ENCODE measurements around the gene PYM1.
"Not testable (repeated sequence)": the region's sequence is repeated elsewhere in the genome, so short reads cannot be mapped to it uniquely, and the experiment has no call there.

Gene PYM1

GRCh38 chr12:55901881-55902490 lies 25.7 kb downstream of the PYM1 start:
- Mint-ChIP-seq H3K4me3 (no peak overlapping the region), H3K27me3 (no peaks in the 10 kb centered on the region), H3K27ac (peak overlapping the region; percentile 76), H3K9me3 (no peaks in the 10 kb centered on the region), H3K4me1 (peaks cover 18% of the 10 kb centered on the region), H3K36me3 (peaks cover 4% of the 10 kb centered on the region)

- Mint-ChIP-seq H3K4me1 (peaks cover 18% of the 10 kb centered on the region), H3K36me3 (peaks cover 4% of the 10 kb centered on the region), H3K27ac (peak overlapping the region; percentile 44), H3K27me3 (no peaks in the 10 kb centered on the region), H3K4me3 (no peak overlapping the region), H3K9me3 (no peaks in the 10 kb centered on the region)
Observed at GRCh38 chr12:55899082-55899481, 28.6 kb downstream of the PYM1 start.

- Mint-ChIP-seq H3K36me3 (no peaks in the 10 kb centered on the region), H3K27ac (no peak overlapping the region), H3K9me3 (no peaks in the 10 kb centered on the region), H3K4me1 (peaks cover 5% of the 10 kb centered on the region), H3K27me3 (no peaks in the 10 kb centered on the region), H3K4me3 (no peak overlapping the region)
Observed at GRCh38 chr12:55893723-55894122, 34.0 kb downstream of the PYM1 start.

GRCh38 chr12:55891310-55891709 lies 36.4 kb downstream of the PYM1 start:
- Mint-ChIP-seq H3K27ac (no peak overlapping the region), H3K4me3 (no peak overlapping the region), H3K9me3 (no peaks in the 10 kb centered on the region), H3K36me3 (no peaks in the 10 kb centered on the region), H3K27me3 (no peaks in the 10 kb centered on the region), H3K4me1 (no peaks in the 10 kb centered on the region)

- H3K27me3 Mint-ChIP-seq = no peaks in the 10 kb centered on the region
- no peak overlapping the region for H3K27ac Mint-ChIP-seq
- no peak overlapping the region for H3K4me3 Mint-ChIP-seq
- peaks cover 5% of the 10 kb centered on the region for H3K4me1 Mint-ChIP-seq
- H3K9me3 Mint-ChIP-seq = no peaks in the 10 kb centered on the region
- H3K36me3 Mint-ChIP-seq = no peaks in the 10 kb centered on the region
Observed at GRCh38 chr12:55885113-55885512, 42.6 kb downstream of the PYM1 start.

GRCh38 chr12:55877824-55878223 lies 49.9 kb downstream of the PYM1 start:
- peaks cover 9% of the 10 kb centered on the region for H3K9me3 Mint-ChIP-seq
- H3K4me1 Mint-ChIP-seq = peaks cover 5% of the 10 kb centered on the region
- H3K4me3 Mint-ChIP-seq = no peak overlapping the region
- H3K36me3 Mint-ChIP-seq = peaks cover 9% of the 10 kb centered on the region
- H3K27ac Mint-ChIP-seq = no peak overlapping the region
- H3K27me3 Mint-ChIP-seq = no peaks in the 10 kb centered on the region

GRCh38 chr12:55875704-55876467 lies 51.8 kb downstream of the PYM1 start:
- Mint-ChIP-seq H3K27me3 (no peaks in the 10 kb centered on the region), H3K4me3 (no peak overlapping the region), H3K4me1 (peaks cover 6% of the 10 kb centered on the region), H3K27ac (no peak overlapping the region), H3K36me3 (peaks cover 9% of the 10 kb centered on the region), H3K9me3 (peaks cover 9% of the 10 kb centered on the region)

GRCh38 chr12:55874443-55874842 lies 53.3 kb downstream of the PYM1 start:
- H3K27me3 Mint-ChIP-seq = no peaks in the 10 kb centered on the region
- H3K4me1 Mint-ChIP-seq = peaks cover 3% of the 10 kb centered on the region
- H3K4me3 Mint-ChIP-seq = no peak overlapping the region
- peaks cover 9% of the 10 kb centered on the region for H3K36me3 Mint-ChIP-seq
- peaks cover 9% of the 10 kb centered on the region for H3K9me3 Mint-ChIP-seq
- no peak overlapping the region for H3K27ac Mint-ChIP-seq

GRCh38 chr12:55866454-55867004 lies 61.2 kb downstream of the PYM1 start:
- H3K36me3 Mint-ChIP-seq, H3K27ac Mint-ChIP-seq, H3K4me1 Mint-ChIP-seq, H3K4me3 Mint-ChIP-seq, H3K27me3 Mint-ChIP-seq, H3K9me3 Mint-ChIP-seq: not testable (repeated sequence)

- H3K9me3 Mint-ChIP-seq = no peaks in the 10 kb centered on the region
- H3K27me3 Mint-ChIP-seq = no peaks in the 10 kb centered on the region
- H3K36me3 Mint-ChIP-seq = no peaks in the 10 kb centered on the region
- H3K4me3 Mint-ChIP-seq = no peak overlapping the region
- no peak overlapping the region for H3K27ac Mint-ChIP-seq
- H3K4me1 Mint-ChIP-seq = no peaks in the 10 kb centered on the region
Observed at GRCh38 chr12:55865327-55865726, 62.4 kb downstream of the PYM1 start.

- not testable (repeated sequence) for H3K4me1 Mint-ChIP-seq, H3K27me3 Mint-ChIP-seq, H3K36me3 Mint-ChIP-seq, H3K9me3 Mint-ChIP-seq, H3K27ac Mint-ChIP-seq, H3K4me3 Mint-ChIP-seq
Observed at GRCh38 chr12:55862931-55863330, 64.8 kb downstream of the PYM1 start.

GRCh38 chr12:55862286-55862685 lies 65.4 kb downstream of the PYM1 start:
- H3K9me3 Mint-ChIP-seq = no peaks in the 10 kb centered on the region
- H3K27me3 Mint-ChIP-seq = no peaks in the 10 kb centered on the region
- no peak overlapping the region for H3K4me3 Mint-ChIP-seq
- no peaks in the 10 kb centered on the region for H3K36me3 Mint-ChIP-seq
- H3K4me1 Mint-ChIP-seq = no peaks in the 10 kb centered on the region
- H3K27ac Mint-ChIP-seq = no peak overlapping the region

- H3K9me3 Mint-ChIP-seq = no peaks in the 10 kb centered on the region
- no peaks in the 10 kb centered on the region for H3K4me1 Mint-ChIP-seq
- H3K27me3 Mint-ChIP-seq = no peaks in the 10 kb centered on the region
- H3K4me3 Mint-ChIP-seq = no peak overlapping the region
- H3K36me3 Mint-ChIP-seq = no peaks in the 10 kb centered on the region
- H3K27ac Mint-ChIP-seq = no peak overlapping the region
Observed at GRCh38 chr12:55861871-55862270, 65.8 kb downstream of the PYM1 start.

GRCh38 chr12:55861396-55861795 lies 66.3 kb downstream of the PYM1 start:
- H3K9me3 Mint-ChIP-seq = no peaks in the 10 kb centered on the region
- H3K36me3 Mint-ChIP-seq = no peaks in the 10 kb centered on the region
- no peaks in the 10 kb centered on the region for H3K4me1 Mint-ChIP-seq
- H3K27ac Mint-ChIP-seq = no peak overlapping the region
- no peak overlapping the region for H3K4me3 Mint-ChIP-seq
- H3K27me3 Mint-ChIP-seq = no peaks in the 10 kb centered on the region

- H3K36me3 Mint-ChIP-seq = no peaks in the 10 kb centered on the region
- H3K27ac Mint-ChIP-seq = no peak overlapping the region
- no peaks in the 10 kb centered on the region for H3K27me3 Mint-ChIP-seq
- no peaks in the 10 kb centered on the region for H3K9me3 Mint-ChIP-seq
- H3K4me1 Mint-ChIP-seq = peaks cover under 1% of the 10 kb centered on the region
- H3K4me3 Mint-ChIP-seq = no peak overlapping the region
Observed at GRCh38 chr12:55852740-55853139, 75.0 kb downstream of the PYM1 start.

All from activated naive CD4-positive, alpha-beta T cell treated with anti-CD3 and anti-CD28 coated beads, Interleukin-2, amount 50 U/mL, for 24 hours (primary cell).